Embryonic facial prominence (tissue), 1 donor: ENCODE data around the gene DNAJC22.
"Not testable (repeated sequence)": the region's sequence is repeated elsewhere in the genome, so short reads cannot be mapped to it uniquely, and the experiment has no call there.

Source experiments
- DNase-seq: peaks from one replicate; pipeline ENCODE4 v3.0.0-alpha.2; 2016; ENCODE audit errors: extremely low spot score

DNAJC22 gene

GRCh38 chr12:49375406-49375805 lies 28.7 kb downstream of the DNAJC22 start:
- no peak for DNase-seq

DNA sequence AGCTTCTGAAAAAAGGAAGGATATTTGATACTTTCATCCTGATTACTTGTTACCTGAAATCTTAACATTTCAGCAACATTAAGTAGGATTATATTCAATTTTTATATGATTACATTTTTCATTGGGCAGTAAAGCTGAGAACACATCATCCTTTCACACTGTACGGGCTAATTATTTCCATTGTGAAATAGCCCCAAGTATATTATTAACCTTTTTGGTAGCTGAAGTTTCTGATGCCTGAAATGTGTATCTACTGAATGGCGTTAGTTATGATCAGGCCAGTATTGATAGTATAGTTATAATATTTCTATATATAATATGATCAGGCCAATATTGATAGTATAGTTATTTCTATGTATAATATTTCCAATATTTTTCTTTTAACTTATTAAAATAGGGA lies 30.7 kb downstream of the DNAJC22 start:
- DNase-seq, result no peak

DNA sequence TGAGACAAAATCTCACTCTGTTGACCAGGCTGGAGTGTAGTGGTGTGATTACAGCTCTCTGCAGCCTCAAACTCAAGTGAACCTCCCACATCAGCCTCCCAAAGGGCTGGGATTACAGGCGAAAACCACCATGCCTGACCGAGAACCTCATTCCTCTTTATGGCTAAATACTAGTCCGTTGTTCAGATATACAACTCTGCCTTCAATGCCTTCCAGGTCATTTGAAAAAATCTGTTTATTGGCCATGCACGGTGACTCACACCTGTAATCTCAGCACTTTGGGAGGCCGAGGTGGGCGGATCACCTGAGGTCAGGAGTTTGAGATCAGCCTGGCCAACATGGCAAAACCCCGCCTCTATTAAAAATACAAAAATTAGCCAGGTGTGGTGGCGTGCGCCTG lies 33.5 kb downstream of the DNAJC22 start:
- not testable (repeated sequence) for DNase-seq

DNA sequence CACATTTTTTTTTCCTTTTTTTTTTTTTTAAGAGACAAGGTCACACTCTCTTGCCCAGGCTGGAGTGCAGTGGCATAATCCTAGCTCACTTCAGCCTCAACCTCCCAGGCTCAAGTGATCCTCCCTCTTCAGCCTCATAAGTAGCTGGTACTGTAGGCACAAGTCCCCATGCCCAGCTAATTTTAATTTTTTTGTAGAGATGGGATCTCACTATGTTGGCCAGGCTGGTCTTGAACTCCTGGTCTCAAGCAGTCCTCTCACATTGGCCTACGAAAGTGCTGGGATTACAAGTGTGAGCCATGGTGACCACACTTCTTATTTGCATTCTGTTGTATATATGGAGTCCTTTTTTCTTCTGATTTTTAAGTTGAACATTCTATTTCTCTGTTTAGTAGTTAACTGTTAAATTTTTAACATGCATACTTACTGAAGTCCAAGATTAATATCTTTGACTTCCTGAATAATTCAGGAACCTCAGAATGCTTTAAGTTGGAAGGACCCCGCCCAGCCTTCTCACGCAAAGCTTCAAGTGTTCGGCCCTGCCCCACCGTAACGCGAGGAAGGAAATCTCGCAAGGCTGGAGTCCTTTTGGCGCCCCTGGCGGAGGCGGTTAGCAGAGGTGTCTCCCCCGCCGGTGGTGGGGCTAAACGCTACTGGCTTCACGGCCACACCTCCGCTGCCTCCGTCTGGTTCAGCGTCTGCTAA lies 42.1 kb downstream of the DNAJC22 start:
- no peak for DNase-seq

DNA sequence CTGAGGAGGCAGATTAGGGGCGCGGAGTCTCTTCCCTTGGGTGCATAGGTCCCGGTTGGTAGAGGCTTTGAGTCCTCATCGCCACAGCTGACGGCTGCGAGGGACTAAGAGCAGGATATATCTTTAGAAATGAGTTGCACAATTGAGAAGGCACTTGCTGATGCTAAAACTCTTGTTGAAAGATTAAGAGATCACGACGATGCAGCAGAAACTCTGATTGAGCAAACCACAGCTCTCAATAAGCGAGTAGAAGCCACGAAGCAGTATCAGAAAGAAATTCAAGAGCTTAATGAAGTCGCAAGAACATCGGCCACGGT lies 42.7 kb downstream of the DNAJC22 start:
- DNase-seq, result no peak

GRCh38 chr12:49397000-49397399 lies 50.3 kb downstream of the DNAJC22 start:
- DNase-seq, result no peak

DNA sequence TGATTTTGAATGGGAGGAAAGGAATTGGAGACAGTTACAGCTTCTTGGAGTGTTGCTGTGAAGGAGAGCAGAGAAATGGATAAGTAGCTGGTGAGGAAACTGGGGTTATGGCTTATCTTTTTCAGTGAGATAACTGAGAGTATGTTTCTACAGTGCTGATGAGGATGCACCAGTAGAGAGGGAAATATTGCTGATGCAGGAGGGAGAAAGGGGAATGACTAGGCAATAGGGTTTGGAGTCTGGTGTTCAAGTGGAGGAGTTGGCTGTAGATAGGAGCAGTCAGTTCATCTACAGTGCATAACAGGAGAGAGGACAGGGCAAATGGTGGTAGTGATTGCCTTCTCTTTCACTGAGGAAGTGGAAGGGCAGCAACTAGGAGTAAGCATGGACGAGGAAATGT lies 53.6 kb downstream of the DNAJC22 start:
- DNase-seq, result no peak
